Ishikawa (cell line): ENCODE data around the gene INTU.

ENCODE experiments used
- CREB1 ChIP-seq: IDR thresholded peaks from 2 replicates; pipeline ENCODE4 v1.6.1; 2012; ENCODE audit warnings: low read depth
- EGR1 ChIP-seq: IDR thresholded peaks from 2 replicates; pipeline ENCODE4 v1.6.1; 2012
- EP300 ChIP-seq: IDR thresholded peaks from 2 replicates; pipeline ENCODE4 v1.6.1; 2012; ENCODE audit warnings: borderline replicate concordance
- FOXM1 ChIP-seq: IDR thresholded peaks from 2 replicates; pipeline ENCODE4 v1.6.1; 2012; ENCODE audit warnings: low read depth, borderline replicate concordance
- NFIC ChIP-seq: IDR thresholded peaks from 2 replicates; pipeline ENCODE4 v1.6.1; 2012
- RAD21 ChIP-seq: IDR thresholded peaks from 2 replicates; pipeline ENCODE4 v1.6.1; 2012; ENCODE audit warnings: low read depth
- TAF1 ChIP-seq: IDR thresholded peaks from 2 replicates; pipeline ENCODE4 v1.6.1; 2012; ENCODE audit warnings: low read depth, mild to moderate bottlenecking
- TEAD4 ChIP-seq: IDR thresholded peaks from 2 replicates; pipeline ENCODE4 v1.6.1; 2012
- YY1 ChIP-seq: IDR thresholded peaks from 2 replicates; pipeline ENCODE4 v1.6.1; 2012; ENCODE audit warnings: low read depth
- ZBTB7A ChIP-seq: IDR thresholded peaks from 2 replicates; pipeline ENCODE4 v1.6.1; 2012; ENCODE audit warnings: low read depth
- TF ChIP-seq, protein P1 (sequence below): IDR thresholded peaks from 2 replicates; pipeline ENCODE4 v1.6.1; 2012; ENCODE audit warnings: low read depth, mild to moderate bottlenecking
- TF ChIP-seq, protein P2 (sequence below): IDR thresholded peaks from 2 replicates; pipeline ENCODE4 v1.6.1; 2012
- TF ChIP-seq, protein P3 (sequence below): IDR thresholded peaks from 2 replicates; pipeline ENCODE4 v1.6.1; 2012

DNA sequence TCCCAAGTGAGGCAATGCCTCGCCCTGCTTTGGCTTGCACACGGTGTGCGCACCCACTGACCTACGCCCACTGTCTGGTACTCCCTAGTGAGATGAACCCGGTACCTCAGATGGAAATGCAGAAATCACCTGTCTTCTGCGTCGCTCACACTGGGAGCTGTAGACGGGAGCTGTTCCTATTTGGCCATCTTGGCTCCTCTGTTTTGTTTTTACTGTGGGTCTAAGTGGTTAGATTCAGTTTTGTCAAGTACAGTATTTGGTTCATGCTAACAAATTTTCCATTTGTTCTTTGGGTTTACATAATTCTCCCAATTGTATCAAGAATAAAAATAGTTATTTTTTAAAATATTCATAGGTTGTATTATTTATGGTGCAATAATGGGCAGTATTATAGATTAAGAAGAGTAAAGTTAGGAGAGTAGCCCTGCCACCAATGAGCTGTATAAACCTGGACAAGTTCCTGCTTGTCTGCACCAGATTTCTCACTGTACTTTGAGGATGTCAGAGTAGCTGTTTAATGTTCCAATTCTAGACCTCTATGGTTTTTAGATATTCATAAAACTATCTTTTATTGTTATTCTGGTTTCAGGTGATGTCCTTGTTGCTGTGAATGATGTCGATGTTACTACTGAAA lies 23.4 kb downstream of the INTU start:
- TF ChIP-seq, protein P1, sequence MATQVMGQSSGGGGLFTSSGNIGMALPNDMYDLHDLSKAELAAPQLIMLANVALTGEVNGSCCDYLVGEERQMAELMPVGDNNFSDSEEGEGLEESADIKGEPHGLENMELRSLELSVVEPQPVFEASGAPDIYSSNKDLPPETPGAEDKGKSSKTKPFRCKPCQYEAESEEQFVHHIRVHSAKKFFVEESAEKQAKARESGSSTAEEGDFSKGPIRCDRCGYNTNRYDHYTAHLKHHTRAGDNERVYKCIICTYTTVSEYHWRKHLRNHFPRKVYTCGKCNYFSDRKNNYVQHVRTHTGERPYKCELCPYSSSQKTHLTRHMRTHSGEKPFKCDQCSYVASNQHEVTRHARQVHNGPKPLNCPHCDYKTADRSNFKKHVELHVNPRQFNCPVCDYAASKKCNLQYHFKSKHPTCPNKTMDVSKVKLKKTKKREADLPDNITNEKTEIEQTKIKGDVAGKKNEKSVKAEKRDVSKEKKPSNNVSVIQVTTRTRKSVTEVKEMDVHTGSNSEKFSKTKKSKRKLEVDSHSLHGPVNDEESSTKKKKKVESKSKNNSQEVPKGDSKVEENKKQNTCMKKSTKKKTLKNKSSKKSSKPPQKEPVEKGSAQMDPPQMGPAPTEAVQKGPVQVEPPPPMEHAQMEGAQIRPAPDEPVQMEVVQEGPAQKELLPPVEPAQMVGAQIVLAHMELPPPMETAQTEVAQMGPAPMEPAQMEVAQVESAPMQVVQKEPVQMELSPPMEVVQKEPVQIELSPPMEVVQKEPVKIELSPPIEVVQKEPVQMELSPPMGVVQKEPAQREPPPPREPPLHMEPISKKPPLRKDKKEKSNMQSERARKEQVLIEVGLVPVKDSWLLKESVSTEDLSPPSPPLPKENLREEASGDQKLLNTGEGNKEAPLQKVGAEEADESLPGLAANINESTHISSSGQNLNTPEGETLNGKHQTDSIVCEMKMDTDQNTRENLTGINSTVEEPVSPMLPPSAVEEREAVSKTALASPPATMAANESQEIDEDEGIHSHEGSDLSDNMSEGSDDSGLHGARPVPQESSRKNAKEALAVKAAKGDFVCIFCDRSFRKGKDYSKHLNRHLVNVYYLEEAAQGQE, result no peak
- no peak for TF ChIP-seq TAF1
- TF ChIP-seq FOXM1, result no peak
- no peak for TF ChIP-seq EP300
- TF ChIP-seq, protein P2, sequence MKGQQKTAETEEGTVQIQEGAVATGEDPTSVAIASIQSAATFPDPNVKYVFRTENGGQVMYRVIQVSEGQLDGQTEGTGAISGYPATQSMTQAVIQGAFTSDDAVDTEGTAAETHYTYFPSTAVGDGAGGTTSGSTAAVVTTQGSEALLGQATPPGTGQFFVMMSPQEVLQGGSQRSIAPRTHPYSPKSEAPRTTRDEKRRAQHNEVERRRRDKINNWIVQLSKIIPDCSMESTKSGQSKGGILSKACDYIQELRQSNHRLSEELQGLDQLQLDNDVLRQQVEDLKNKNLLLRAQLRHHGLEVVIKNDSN, result no peak
- TF ChIP-seq CREB1, result no peak
- no peak for TF ChIP-seq ZBTB7A
- TF ChIP-seq TEAD4, result no peak
- TF ChIP-seq, protein P3, sequence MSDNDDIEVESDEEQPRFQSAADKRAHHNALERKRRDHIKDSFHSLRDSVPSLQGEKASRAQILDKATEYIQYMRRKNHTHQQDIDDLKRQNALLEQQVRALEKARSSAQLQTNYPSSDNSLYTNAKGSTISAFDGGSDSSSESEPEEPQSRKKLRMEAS, result no peak
- TF ChIP-seq RAD21, result no peak
- TF ChIP-seq NFIC, result no peak
- no peak for TF ChIP-seq EGR1
- TF ChIP-seq YY1, result no peak
